Amygdala (tissue), 56 donors: ENCODE results near the gene SNX3.
"Not testable (repeated sequence)": the region's sequence is repeated elsewhere in the genome, so short reads cannot be mapped to it uniquely, and the experiment has no call there.

ENCODE experiments used
- DNase-seq, 56 donors: peaks; one replicate each; lab custom pipeline; 2025; lab: John Stamatoyannopoulos, UW

The SNX3 gene

DNA sequence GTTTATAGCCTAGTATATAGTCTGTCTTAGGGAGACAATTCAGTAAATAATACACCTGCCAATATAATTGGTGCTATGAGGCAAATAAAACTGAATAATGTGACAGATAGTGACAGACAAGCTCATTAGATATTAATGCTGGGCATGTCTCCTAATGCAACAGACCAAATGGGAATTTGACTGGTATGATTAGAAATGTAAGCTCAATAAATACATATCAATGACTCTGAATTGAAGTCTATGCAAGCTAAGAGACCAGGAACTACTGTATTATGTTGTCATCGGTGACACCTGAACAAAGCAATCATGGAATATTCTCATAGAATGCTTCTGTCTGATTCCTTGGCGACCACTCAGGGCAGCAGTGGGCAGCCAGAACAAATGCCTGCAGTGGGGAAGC is 2.5 kb upstream of the SNX3 start:
- DNase-seq: no peak

- peak in 41 of 56 donors; percentile 9 to 86 (median 54) for DNase-seq
These were observed 573 bp downstream of the SNX3 start for GRCh38 chr6:108260126-108260808.

GRCh38 chr6:108254433-108255410 is 6.1 kb downstream of the SNX3 start:
- DNase-seq: no peak

GRCh38 chr6:108253241-108253640 is 7.6 kb downstream of the SNX3 start:
- no peak for DNase-seq

DNA sequence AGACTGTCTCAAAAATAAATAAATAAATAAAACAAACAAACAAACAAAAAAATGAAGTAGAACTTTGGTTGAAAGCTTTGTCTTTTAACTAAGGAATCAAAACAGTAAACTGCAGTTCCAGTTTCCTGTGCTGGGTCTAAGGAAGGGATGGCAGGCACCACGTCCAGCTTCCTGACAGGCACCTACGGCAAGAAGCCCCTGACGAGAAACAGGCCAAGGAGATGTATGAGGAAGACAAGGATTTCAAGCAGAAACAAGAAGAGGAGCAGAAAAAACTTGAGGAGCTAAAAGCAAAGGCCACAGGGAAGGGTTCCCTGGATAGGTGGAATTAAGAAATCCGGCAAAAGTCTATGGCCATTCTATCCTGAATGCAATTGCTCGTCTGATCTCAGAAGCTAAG is 8.8 kb downstream of the SNX3 start:
- DNase-seq: no peak

DNA sequence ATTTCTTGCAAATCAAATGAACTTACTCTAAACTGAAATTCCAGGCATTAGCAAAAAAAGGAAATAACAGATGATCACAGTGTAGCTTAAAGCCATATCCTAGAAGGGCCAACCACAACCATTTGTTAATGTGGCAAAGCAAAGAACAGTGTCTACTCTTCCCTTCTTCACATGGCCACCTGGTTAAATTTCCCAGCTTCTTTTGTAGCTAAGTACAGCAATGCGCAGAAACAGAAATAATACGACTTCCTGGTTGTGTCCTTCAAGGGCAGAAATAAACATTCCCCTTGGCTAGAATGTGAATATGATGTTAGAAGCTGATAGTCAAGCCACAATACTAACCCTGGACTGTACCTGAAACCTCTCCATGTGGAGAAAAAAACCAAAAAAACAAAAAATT is 9.6 kb downstream of the SNX3 start:
- DNase-seq: no peak

GRCh38 chr6:108250240-108250866 is 10.5 kb downstream of the SNX3 start:
- DNase-seq: no peak

- DNase-seq: no peak
These were observed 12.8 kb downstream of the SNX3 start for GRCh38 chr6:108247965-108248536.

- not testable (repeated sequence) for DNase-seq
These were observed 15.7 kb downstream of the SNX3 start for GRCh38 chr6:108245095-108245494.

DNA sequence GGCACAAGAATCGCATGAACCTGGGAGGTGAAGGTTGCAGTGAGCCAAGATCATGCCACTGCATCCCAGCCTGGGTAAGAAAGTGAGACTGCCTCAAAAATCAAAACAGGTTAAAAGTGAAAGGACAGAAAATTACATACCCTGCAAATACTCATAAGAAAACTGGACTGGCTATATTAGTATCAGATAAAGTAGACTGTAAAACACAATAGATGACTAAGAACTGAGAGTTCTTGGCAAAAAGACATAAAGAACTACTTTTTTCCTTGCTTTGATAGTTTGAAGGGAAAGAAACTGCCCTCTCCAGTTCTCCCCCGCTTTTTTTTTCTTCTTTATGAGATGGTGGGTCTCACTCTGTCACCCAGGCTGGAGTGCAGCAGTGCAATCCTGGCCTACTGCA is 17.0 kb downstream of the SNX3 start:
- DNase-seq: no peak

- DNase-seq: no peak
These were observed 18.1 kb downstream of the SNX3 start for GRCh38 chr6:108242721-108243120.

- DNase-seq: no peak
These were observed 18.6 kb downstream of the SNX3 start for GRCh38 chr6:108242259-108242658.

- DNase-seq: no peak
These were observed 22.5 kb downstream of the SNX3 start for GRCh38 chr6:108238322-108238721.

DNA sequence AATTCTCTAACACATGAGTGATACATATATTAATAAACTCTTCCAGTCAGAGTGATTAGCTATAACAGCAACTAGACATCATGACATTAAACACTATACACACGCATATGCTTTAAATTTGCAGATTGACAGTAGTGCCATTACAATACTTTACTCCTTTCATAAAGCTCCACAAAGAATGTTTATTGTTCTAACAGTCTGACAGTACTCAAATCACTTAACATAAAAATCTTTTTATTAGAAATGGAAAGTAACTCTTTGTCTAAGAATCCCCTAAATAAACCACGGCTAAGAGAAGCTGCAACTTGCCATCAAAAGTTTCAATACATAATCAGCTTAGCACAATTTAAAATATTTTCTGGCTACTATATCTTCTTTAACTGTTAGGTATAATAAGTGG is 24.0 kb downstream of the SNX3 start:
- DNase-seq: no peak

DNA sequence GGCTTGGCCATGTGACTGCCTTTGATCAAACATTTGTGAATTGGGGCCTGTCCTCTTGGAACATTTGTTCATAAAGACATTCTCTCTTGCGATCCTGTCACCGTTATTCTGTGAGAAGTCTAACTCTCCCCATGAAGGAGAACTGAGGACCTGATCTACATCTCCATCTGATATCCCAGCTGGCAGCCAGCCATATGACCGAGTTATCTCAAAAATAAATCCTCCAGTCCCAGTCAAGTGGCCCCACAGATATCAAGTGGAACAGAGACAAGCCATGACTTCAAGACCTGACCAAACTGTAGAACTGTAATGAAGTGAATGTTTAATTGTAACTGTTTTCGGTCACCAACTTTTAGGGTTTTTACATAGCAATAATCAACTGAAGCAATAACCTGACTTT is 25.7 kb downstream of the SNX3 start:
- DNase-seq: no peak

DNA sequence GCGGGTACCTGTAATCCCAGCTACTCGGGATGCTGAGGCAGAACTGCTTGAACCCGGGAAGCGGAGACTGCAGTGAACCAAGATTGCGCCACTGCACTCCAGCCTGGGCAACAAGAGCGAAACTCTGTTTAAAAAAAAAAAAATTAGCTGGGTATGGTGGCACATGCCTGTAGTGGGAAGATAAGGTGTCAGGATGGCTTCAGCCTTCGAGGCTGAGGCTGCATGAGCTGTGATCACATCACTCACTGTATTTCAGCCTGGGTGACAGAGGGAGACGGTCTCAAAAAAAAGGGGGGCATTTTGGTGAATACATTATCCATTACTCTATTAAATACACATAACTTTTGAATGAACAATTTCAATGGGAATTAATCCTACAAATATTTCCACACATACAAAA is 32.4 kb downstream of the SNX3 start:
- no peak for DNase-seq

GRCh38 chr6:108227290-108227689 is 33.5 kb downstream of the SNX3 start:
- no peak for DNase-seq

- DNase-seq: no peak
These were observed 38.3 kb downstream of the SNX3 start for GRCh38 chr6:108222504-108222903.

DNA sequence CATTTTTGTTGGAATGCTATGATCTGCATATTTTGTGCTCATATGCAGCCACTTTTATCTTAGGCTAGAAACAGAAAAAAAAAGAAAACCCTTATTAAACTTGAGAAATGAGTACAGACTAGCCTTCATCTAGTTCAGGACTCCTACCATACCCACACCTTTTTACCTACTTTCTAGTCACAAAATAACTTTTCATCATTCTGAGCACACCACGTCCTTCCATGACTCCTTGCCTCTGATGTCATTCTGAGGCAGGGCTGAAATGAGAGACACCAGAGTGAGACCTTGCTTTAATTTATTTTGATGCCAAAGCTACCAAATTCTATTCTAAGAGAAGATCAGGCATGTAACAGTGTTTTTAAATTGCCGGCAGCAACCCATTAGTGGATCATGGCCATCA is 38.8 kb downstream of the SNX3 start:
- DNase-seq: no peak

DNA sequence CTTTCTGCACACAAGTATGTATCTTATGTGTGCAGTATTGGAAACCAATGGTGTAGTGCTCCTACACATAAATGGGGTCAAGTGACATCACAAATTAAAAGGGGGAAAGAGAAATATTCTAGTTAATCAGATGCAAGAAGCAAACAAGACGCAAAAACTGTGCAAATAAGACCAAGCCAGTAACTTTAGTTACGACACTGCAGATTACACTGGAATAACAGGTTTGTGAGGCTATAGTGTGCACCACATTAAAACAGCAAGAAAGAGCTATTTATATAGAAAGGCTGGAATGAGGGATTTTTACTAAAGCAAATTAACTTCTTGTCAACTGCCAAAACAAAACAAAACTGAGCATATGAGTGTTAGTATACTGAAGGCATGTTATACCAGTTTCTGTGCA is 49.2 kb downstream of the SNX3 start:
- DNase-seq: no peak

- DNase-seq: no peak
These were observed 50.3 kb downstream of the SNX3 start for GRCh38 chr6:108210556-108210955.
